GM12878 (cell line): ENCODE results near the gene SNX33. TPM values are rescaled to one million over a fixed set of nuclear protein-coding genes. Genes with fewer than 3 reads are reported as not detected.

ENCODE experiments used
- CHD2 ChIP-seq: IDR thresholded peaks from 2 replicates; pipeline ENCODE4 v1.6.1; 2011; ENCODE audit warnings: low read depth, low read length, improper control_type of control experiment, borderline replicate concordance
- EP300 ChIP-seq, 2 experiments: fragments of 150-350 bp in 1 of 2; IDR thresholded peaks; 2 replicates each; pipeline ENCODE4 v1.6.1; 2011 to 2012; ENCODE audit warnings: low read depth in 2 of 2, low read length in 2 of 2, borderline replicate concordance in 1 of 2, improper control_type of control experiment in 1 of 2, inconsistent platforms in 1 of 2; ENCODE audit not compliant: control insufficient read depth in 1 of 2
- EZH2 ChIP-seq: IDR thresholded peaks from 2 replicates; pipeline ENCODE4 v1.6.1; 2012; ENCODE audit warnings: low read depth, mild to moderate bottlenecking, control low read depth, inconsistent platforms, low read length, borderline replicate concordance; ENCODE audit not compliant: control insufficient read depth
- FOS ChIP-seq: IDR thresholded peaks from 3 replicates; pipeline ENCODE4 v1.6.1; 2011; ENCODE audit warnings: borderline replicate concordance; ENCODE audit not compliant: insufficient read length; ENCODE audit errors: extremely low read depth
- GABPA ChIP-seq: IDR thresholded peaks from 2 replicates; pipeline ENCODE4 v1.6.1; 2014; ENCODE audit warnings: antibody characterized with exemption, low read depth, mild to moderate bottlenecking, inconsistent platforms
- KDM1A ChIP-seq: fragments of 200-600 bp; sonication (generic); IDR thresholded peaks from 2 replicates; pipeline ENCODE4 v1.6.1; 2016; ENCODE audit warnings: borderline replicate concordance
- NR2C2 ChIP-seq: IDR thresholded peaks from 2 replicates; pipeline ENCODE4 v1.6.1; 2011; ENCODE audit warnings: borderline replicate concordance, low read depth; ENCODE audit not compliant: control insufficient read depth, insufficient read length
- PBX3 ChIP-seq: IDR thresholded peaks from 2 replicates; pipeline ENCODE4 v1.6.1; 2011; ENCODE audit warnings: mild to moderate bottlenecking, low read depth, low read length, moderate library complexity; ENCODE audit not compliant: insufficient replicate concordance
- POLR2AphosphoS5 ChIP-seq: IDR thresholded peaks from 2 replicates; pipeline ENCODE4 v1.6.1; 2011; ENCODE audit warnings: mild to moderate bottlenecking, low read length, inconsistent platforms
- SKIL ChIP-seq: fragments of 450-650 bp; IDR thresholded peaks from 2 replicates; pipeline ENCODE4 v1.6.1; 2017; ENCODE audit warnings: mild to moderate bottlenecking, low read depth, inconsistent platforms; ENCODE audit not compliant: poor library complexity, severe bottlenecking
- WRNIP1 ChIP-seq: IDR thresholded peaks from 2 replicates; pipeline ENCODE4 v1.6.1; 2011; ENCODE audit warnings: low read depth, low read length, improper control_type of control experiment, borderline replicate concordance
- ZNF207 ChIP-seq: fragments of 450-650 bp; IDR thresholded peaks from 2 replicates; pipeline ENCODE4 v1.6.1; 2014; ENCODE audit warnings: antibody characterized with exemption, mild to moderate bottlenecking, borderline replicate concordance
- polyA plus RNA-seq, 11 experiments: library from polyadenylated mRNA; depleted of rRNA in 4 of 11; unstranded in 6 of 11; stranded (reverse) in 5 of 11; fragments of >200 nt; fragmentation: Nextera tagmentation in 4 of 11; fragmentation: Illumina TruSeq in 1 of 11; extraction: Ambion mirVana in 4 of 11; extraction: Trizol in 1 of 11; gene quantifications; 1 replicate in 1 of 11; 2 replicates in 10 of 11; pipeline versions ENCODE4 v1.2.1 to v1.2.3, GENCODE V29; 2011 to 2016; ENCODE audit warnings: inconsistent platforms in 2 of 11, missing spikeins in 2 of 11, low read depth in 1 of 11
- total RNA-seq, 4 experiments: library from RNA; depleted of rRNA in 3 of 4; stranded (reverse); fragments of >200 nt in 3 of 4; fragmentation: Illumina TruSeq in 1 of 4; extraction: Trizol in 1 of 4; gene quantifications; 2 replicates each; pipeline versions ENCODE4 v1.2.1 to v1.2.3, GENCODE V29; 2013 to 2021
- TF ChIP-seq, protein P1 (sequence below): IDR thresholded peaks from 2 replicates; pipeline ENCODE4 v1.6.1; 2012; ENCODE audit warnings: improper control_type of control experiment, low read depth, low read length; ENCODE audit not compliant: insufficient replicate concordance
- TF ChIP-seq, protein P2 (sequence below): fragments of 450-650 bp; IDR thresholded peaks from 2 replicates; pipeline ENCODE4 v1.6.1; 2017; ENCODE audit warnings: mild to moderate bottlenecking, moderate library complexity
- TF ChIP-seq, protein P3 (sequence below): fragments of 450-650 bp; IDR thresholded peaks from 2 replicates; pipeline ENCODE4 v1.6.1; 2016; ENCODE audit warnings: mild to moderate bottlenecking

The SNX33 gene
- total and polyA plus RNA-seq, 10 of the 15 experiments (the other 5 are each of a cell fraction or from before 2014, with no cell fraction given), result 0.13 to 1.9 (median 0.55) TPM

GRCh38 chr15:75696311-75696720, 48.6 kb downstream of the SNX33 start (continued):
- TF ChIP-seq EP300 (IDR thresholded peaks at IDR 0.05; ENCODE audit: borderline replicate concordance in 1 of 2, control insufficient read depth in 1 of 2, low read depth in 2 of 2, low read length in 2 of 2) (no peak), NR2C2 (no peak), KDM1A (no peak), ZNF207 (no peak), POLR2AphosphoS5 (no peak), SKIL (no peak), WRNIP1 (no peak), PBX3 (no peak), EZH2 (no peak), FOS (no peak), CHD2 (no peak), GABPA (no peak)
- TF ChIP-seq, protein P1, sequence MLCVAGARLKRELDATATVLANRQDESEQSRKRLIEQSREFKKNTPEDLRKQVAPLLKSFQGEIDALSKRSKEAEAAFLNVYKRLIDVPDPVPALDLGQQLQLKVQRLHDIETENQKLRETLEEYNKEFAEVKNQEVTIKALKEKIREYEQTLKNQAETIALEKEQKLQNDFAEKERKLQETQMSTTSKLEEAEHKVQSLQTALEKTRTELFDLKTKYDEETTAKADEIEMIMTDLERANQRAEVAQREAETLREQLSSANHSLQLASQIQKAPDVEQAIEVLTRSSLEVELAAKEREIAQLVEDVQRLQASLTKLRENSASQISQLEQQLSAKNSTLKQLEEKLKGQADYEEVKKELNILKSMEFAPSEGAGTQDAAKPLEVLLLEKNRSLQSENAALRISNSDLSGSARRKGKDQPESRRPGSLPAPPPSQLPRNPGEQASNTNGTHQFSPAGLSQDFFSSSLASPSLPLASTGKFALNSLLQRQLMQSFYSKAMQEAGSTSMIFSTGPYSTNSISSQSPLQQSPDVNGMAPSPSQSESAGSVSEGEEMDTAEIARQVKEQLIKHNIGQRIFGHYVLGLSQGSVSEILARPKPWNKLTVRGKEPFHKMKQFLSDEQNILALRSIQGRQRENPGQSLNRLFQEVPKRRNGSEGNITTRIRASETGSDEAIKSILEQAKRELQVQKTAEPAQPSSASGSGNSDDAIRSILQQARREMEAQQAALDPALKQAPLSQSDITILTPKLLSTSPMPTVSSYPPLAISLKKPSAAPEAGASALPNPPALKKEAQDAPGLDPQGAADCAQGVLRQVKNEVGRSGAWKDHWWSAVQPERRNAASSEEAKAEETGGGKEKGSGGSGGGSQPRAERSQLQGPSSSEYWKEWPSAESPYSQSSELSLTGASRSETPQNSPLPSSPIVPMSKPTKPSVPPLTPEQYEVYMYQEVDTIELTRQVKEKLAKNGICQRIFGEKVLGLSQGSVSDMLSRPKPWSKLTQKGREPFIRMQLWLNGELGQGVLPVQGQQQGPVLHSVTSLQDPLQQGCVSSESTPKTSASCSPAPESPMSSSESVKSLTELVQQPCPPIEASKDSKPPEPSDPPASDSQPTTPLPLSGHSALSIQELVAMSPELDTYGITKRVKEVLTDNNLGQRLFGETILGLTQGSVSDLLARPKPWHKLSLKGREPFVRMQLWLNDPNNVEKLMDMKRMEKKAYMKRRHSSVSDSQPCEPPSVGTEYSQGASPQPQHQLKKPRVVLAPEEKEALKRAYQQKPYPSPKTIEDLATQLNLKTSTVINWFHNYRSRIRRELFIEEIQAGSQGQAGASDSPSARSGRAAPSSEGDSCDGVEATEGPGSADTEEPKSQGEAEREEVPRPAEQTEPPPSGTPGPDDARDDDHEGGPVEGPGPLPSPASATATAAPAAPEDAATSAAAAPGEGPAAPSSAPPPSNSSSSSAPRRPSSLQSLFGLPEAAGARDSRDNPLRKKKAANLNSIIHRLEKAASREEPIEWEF, result no peak
- TF ChIP-seq, protein P2, sequence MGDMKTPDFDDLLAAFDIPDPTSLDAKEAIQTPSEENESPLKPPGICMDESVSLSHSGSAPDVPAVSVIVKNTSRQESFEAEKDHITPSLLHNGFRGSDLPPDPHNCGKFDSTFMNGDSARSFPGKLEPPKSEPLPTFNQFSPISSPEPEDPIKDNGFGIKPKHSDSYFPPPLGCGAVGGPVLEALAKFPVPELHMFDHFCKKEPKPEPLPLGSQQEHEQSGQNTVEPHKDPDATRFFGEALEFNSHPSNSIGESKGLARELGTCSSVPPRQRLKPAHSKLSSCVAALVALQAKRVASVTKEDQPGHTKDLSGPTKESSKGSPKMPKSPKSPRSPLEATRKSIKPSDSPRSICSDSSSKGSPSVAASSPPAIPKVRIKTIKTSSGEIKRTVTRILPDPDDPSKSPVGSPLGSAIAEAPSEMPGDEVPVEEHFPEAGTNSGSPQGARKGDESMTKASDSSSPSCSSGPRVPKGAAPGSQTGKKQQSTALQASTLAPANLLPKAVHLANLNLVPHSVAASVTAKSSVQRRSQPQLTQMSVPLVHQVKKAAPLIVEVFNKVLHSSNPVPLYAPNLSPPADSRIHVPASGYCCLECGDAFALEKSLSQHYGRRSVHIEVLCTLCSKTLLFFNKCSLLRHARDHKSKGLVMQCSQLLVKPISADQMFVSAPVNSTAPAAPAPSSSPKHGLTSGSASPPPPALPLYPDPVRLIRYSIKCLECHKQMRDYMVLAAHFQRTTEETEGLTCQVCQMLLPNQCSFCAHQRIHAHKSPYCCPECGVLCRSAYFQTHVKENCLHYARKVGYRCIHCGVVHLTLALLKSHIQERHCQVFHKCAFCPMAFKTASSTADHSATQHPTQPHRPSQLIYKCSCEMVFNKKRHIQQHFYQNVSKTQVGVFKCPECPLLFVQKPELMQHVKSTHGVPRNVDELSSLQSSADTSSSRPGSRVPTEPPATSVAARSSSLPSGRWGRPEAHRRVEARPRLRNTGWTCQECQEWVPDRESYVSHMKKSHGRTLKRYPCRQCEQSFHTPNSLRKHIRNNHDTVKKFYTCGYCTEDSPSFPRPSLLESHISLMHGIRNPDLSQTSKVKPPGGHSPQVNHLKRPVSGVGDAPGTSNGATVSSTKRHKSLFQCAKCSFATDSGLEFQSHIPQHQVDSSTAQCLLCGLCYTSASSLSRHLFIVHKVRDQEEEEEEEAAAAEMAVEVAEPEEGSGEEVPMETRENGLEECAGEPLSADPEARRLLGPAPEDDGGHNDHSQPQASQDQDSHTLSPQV, result no peak
- TF ChIP-seq, protein P3, sequence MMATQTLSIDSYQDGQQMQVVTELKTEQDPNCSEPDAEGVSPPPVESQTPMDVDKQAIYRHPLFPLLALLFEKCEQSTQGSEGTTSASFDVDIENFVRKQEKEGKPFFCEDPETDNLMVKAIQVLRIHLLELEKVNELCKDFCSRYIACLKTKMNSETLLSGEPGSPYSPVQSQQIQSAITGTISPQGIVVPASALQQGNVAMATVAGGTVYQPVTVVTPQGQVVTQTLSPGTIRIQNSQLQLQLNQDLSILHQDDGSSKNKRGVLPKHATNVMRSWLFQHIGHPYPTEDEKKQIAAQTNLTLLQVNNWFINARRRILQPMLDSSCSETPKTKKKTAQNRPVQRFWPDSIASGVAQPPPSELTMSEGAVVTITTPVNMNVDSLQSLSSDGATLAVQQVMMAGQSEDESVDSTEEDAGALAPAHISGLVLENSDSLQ, result no peak
